ENCODE data around the gene LRRC31. TPM values are rescaled to one million over a fixed set of nuclear protein-coding genes. Genes with fewer than 3 reads are reported as not detected.

Gene LRRC31
- total RNA-seq, 4 donors from 2014 or later = not detected

DNA sequence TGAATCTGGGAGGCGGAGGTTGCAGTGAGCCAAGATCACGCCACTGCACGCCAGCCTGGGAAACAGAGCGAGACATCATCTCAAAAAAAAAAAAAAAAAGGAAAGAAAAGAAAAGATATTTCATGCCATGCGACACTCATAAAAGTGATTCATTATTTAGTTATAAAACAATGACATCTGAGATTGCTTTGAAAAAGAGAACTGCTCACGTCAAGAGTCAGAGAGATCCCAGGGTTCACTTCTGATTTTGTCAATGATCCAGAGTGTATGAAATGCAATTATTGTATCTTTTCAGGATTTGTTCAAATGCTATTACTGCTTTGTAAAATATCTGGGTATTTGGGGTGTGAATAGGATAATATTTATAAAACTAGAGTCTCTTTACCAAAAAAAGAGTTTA is 35.7 kb upstream of the LRRC31 start:
- TF ChIP-seq, protein P1, sequence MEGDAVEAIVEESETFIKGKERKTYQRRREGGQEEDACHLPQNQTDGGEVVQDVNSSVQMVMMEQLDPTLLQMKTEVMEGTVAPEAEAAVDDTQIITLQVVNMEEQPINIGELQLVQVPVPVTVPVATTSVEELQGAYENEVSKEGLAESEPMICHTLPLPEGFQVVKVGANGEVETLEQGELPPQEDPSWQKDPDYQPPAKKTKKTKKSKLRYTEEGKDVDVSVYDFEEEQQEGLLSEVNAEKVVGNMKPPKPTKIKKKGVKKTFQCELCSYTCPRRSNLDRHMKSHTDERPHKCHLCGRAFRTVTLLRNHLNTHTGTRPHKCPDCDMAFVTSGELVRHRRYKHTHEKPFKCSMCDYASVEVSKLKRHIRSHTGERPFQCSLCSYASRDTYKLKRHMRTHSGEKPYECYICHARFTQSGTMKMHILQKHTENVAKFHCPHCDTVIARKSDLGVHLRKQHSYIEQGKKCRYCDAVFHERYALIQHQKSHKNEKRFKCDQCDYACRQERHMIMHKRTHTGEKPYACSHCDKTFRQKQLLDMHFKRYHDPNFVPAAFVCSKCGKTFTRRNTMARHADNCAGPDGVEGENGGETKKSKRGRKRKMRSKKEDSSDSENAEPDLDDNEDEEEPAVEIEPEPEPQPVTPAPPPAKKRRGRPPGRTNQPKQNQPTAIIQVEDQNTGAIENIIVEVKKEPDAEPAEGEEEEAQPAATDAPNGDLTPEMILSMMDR (IDR thresholded peaks at IDR 0.05) = no peak
- no peak for TF ChIP-seq POLR2A (IDR thresholded peaks at IDR 0.05)
- H3K4me3 ChIP-seq (ENCODE audit: low read depth, poor library complexity, severe bottlenecking) = no peak overlapping the region
- WGBS, 2 donors = 69 to 76% methylated on average over 6 of the region's 6 CpGs
- DNase-seq (ENCODE audit: low spot score in 2 of 2) = no peak
- intact Hi-C loops (cut with DNase I; ENCODE audit: low total_unique reads) = no loop called here

DNA sequence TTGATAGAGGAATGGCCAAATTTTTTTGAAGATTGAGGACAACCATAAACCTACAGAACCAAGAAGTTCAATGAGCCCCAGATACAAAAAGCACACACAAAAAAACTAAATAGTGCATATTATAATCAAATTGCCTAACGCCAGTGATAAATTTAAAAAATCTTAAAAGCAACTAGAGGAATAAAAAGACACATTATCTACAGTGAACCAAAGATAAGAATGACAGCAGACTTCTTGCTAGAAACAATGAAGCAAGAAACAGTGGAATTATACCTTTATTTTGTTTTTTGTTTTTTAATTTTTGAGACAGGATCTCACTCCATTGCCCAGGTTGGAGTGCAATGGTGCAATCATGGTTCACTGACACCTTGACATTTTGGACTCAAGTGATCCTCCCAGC is 31.7 kb upstream of the LRRC31 start:
- WGBS, 2 donors = 88 to 92% methylated on average over 1 of the region's 1 CpG
- H3K4me3 ChIP-seq (ENCODE audit: low read depth, poor library complexity, severe bottlenecking) = no peak overlapping the region
- TF ChIP-seq, protein P1 (IDR thresholded peaks at IDR 0.05) = no peak
- no peak for DNase-seq (ENCODE audit: low spot score in 2 of 2)
- intact Hi-C loops (cut with DNase I; ENCODE audit: low total_unique reads) = no loop called here

DNA sequence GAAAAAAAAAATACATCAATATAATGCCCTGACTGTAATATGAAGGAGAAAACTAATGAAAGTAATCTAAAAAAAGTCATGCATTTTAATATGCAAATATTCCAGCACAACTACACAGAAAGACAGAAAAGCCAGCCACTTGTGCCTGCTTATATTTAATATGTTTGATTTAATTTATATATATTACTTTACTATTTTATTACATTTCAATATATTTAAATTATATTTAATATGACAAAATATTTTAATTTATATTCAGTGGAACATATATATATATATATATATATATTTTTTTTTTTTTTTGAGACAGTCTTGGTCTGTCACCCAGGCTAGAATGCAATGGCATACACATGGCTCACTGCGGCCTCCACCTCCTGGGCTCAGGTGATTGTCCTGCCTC is 27.5 kb upstream of the LRRC31 start:
- intact Hi-C loops (cut with DNase I; ENCODE audit: low total_unique reads) = no loop called here
- no peak for DNase-seq (ENCODE audit: low spot score in 2 of 2)
- 88 to 97% methylated on average over 1 of the region's 1 CpG for WGBS, 2 donors
- H3K4me3 ChIP-seq (ENCODE audit: low read depth, poor library complexity, severe bottlenecking) = no peak overlapping the region
- TF ChIP-seq POLR2A (IDR thresholded peaks at IDR 0.05) = no peak
- TF ChIP-seq, protein P1 (IDR thresholded peaks at IDR 0.05) = no peak

DNA sequence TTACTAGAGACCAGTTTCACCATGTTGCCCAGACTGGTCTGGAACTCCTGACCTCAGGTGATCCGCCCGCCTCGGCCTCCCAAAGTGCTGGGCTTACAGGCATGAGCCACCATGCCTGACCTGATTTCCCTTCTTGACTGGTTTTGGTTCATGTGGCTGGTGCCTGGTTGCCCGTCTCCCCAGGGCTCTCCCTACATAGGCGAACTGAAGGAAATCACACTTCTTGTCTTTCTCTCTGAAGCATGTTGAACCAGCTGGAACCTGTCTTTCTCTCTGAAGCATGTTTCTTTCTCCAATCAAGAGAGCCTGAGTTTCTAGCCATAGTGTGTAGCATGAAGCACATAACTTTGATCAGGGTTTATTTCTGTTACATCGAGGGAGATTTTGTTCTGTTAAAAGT is 25.3 kb upstream of the LRRC31 start:
- WGBS, 2 donors = 60 to 75% methylated on average over 6 of the region's 6 CpGs
- TF ChIP-seq, protein P1 (IDR thresholded peaks at IDR 0.05) = no peak
- DNase-seq (ENCODE audit: low spot score in 2 of 2) = no peak
- no peak overlapping the region for H3K4me3 ChIP-seq (ENCODE audit: low read depth, poor library complexity, severe bottlenecking)
- intact Hi-C loops (cut with DNase I; ENCODE audit: low total_unique reads) = no loop called here

DNA sequence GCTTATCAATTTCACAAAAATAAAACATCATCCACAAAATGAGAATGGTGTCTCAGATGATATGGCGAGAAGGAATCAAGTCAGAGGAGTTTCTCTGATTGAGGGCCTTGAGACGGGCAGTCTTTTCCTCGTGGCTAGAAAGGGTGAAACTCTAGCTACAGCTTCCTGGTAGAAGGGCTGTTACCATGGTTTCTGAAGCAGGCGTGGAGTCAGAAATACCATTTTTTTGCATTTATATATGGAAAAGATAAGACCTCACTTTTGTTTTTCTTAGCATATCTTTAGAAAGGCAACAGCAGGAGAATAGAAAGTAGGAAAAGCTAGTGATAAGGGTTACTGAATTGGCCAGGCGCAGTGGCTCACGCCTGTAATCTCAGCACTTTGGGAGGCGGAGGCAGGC is 24.4 kb upstream of the LRRC31 start:
- TF ChIP-seq POLR2A (IDR thresholded peaks at IDR 0.05) = no peak
- TF ChIP-seq, protein P1 (IDR thresholded peaks at IDR 0.05) = no peak
- 66 to 71% methylated on average over 7 of the region's 7 CpGs for WGBS, 2 donors
- intact Hi-C loops (cut with DNase I; ENCODE audit: low total_unique reads) = no loop called here
- no peak for DNase-seq (ENCODE audit: low spot score in 2 of 2)
- no peak overlapping the region for H3K4me3 ChIP-seq (ENCODE audit: low read depth, poor library complexity, severe bottlenecking)

DNA sequence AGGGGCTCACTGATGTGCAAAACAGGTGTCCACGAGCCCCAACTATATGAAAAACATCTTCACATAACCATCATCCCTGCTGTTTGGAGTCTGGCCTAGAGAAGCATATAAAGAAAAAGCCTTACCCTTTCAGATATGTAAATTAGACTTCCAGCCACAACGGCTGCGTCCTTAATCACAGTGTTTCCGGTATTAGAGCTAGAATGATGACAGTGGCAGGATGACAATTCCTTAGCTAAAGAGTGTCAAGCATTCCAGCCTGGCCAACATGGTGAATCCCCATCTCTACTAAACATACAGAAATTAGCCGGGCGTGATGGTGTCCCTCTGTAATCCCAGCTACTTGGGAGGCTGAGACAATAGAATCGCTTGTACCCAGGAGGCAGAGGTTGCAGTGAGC is 22.2 kb upstream of the LRRC31 start:
- no peak for DNase-seq (ENCODE audit: low spot score in 2 of 2)
- 87 to 88% methylated on average over 7 of the region's 7 CpGs for WGBS, 2 donors
- no peak overlapping the region for H3K4me3 ChIP-seq (ENCODE audit: low read depth, poor library complexity, severe bottlenecking)
- TF ChIP-seq, protein P1 (IDR thresholded peaks at IDR 0.05) = no peak
- no peak for TF ChIP-seq POLR2A (IDR thresholded peaks at IDR 0.05)
- intact Hi-C loops (cut with DNase I; ENCODE audit: low total_unique reads) = no loop called here
